Neutrophil (primary cell): ENCODE data around the gene NDUFA11.

Source experiments
- H3K27ac ChIP-seq: fragments of 200-600 bp; sonication (generic); 2 replicates; pipeline ENCODE4 v1.5.1; 2016; ENCODE audit warnings: mild to moderate bottlenecking, moderate library complexity
- H3K27me3 ChIP-seq: fragments of 200-600 bp; sonication (generic); 2 replicates; pipeline ENCODE4 v1.6.0; 2016; ENCODE audit warnings: mild to moderate bottlenecking
- H3K36me3 ChIP-seq: fragments of 200-600 bp; sonication (generic); 2 replicates; pipeline ENCODE4 v1.5.1; 2017
- H3K4me1 ChIP-seq, 2 experiments: fragments of 200-600 bp in 1 of 2; sonication (generic) in 1 of 2; 1 replicate in 1 of 2; 2 replicates in 1 of 2; pipeline versions ENCODE4 v1.5.1 to v1.6.1; 2013 to 2016; ENCODE audit warnings: low read depth in 1 of 2, low read length in 1 of 2, mild to moderate bottlenecking in 1 of 2, moderate library complexity in 1 of 2; ENCODE audit not compliant: control insufficient read depth in 1 of 2, insufficient read depth in 1 of 2
- H3K4me3 ChIP-seq, 2 experiments: fragments of 200-600 bp in 1 of 2; sonication (generic) in 1 of 2; 1 replicate in 1 of 2; 2 replicates in 1 of 2; pipeline ENCODE4 v1.5.1; 2013 to 2016; ENCODE audit warnings: low read depth in 1 of 2, low read length in 1 of 2, mild to moderate bottlenecking in 1 of 2, moderate library complexity in 1 of 2
- H3K9me3 ChIP-seq: fragments of 200-600 bp; sonication (generic); 2 replicates; pipeline ENCODE4 v1.5.1; 2016
- CTCF ChIP-seq: fragments of 200-600 bp; sonication (generic); IDR thresholded peaks from 2 replicates; pipeline ENCODE4 v1.5.1; 2016; ENCODE audit warnings: antibody characterized with exemption

Gene NDUFA11

GRCh38 chr19:5905114-5905778 lies 1.7 kb upstream of the NDUFA11 start:
- Histone ChIP-seq H3K4me3 (peak overlapping the region; percentile 83 to 98), H3K36me3 (peaks cover 18% of the 10 kb centered on the region), H3K27ac (peak overlapping the region; percentile 90), H3K4me1 (peaks cover 27 to 37% of the 10 kb centered on the region in 2 experiments), H3K27me3 (no peaks in the 10 kb centered on the region), H3K9me3 (no peaks in the 10 kb centered on the region)
- TF ChIP-seq CTCF = no peak

GRCh38 chr19:5904352-5905113 lies 943 bp upstream of the NDUFA11 start, which contains the start of gene VMAC:
Gene VMAC, plus strand, starts transcription at chr19:5904872. Its CDS starts 19 bp downstream, at chr19:5904891.
- no peaks in the 10 kb centered on the region for H3K9me3 ChIP-seq
- no peaks in the 10 kb centered on the region for H3K27me3 ChIP-seq
- H3K4me3 ChIP-seq = peak within 1 kb of the TSS; percentile 83 to 98
- H3K4me1 ChIP-seq = peaks cover 27 to 37% of the 10 kb centered on the region in 2 experiments
- H3K36me3 ChIP-seq = peaks cover 12% of the 10 kb centered on the region
- H3K27ac ChIP-seq = peak within 1 kb of the TSS; percentile 90
- TF ChIP-seq CTCF = no peak

- peaks cover 3% of the 10 kb centered on the region for H3K36me3 ChIP-seq
- TF ChIP-seq CTCF = no peak
- H3K4me3 ChIP-seq = peak overlapping the region; percentile 83 to 98
- no peaks in the 10 kb centered on the region for H3K27me3 ChIP-seq
- peak overlapping the region; percentile 90 for H3K27ac ChIP-seq
- H3K9me3 ChIP-seq = no peaks in the 10 kb centered on the region
- H3K4me1 ChIP-seq = peaks cover 21 to 28% of the 10 kb centered on the region in 2 experiments
These were observed 450 bp downstream of the NDUFA11 start for GRCh38 chr19:5903056-5903623.

- Histone ChIP-seq H3K36me3 (peaks cover 14% of the 10 kb centered on the region), H3K4me1 (peaks cover 21% of the 10 kb centered on the region in 2 experiments), H3K27me3 (no peaks in the 10 kb centered on the region), H3K9me3 (no peaks in the 10 kb centered on the region), H3K4me3 (no peak overlapping the region), H3K27ac (no peak overlapping the region)
- TF ChIP-seq CTCF = no peak
These were observed 2.6 kb downstream of the NDUFA11 start for GRCh38 chr19:5900976-5901375.

- H3K9me3 ChIP-seq = no peaks in the 10 kb centered on the region
- H3K4me1 ChIP-seq = peaks cover 10 to 11% of the 10 kb centered on the region in 2 experiments
- TF ChIP-seq CTCF = no peak
- H3K4me3 ChIP-seq = no peak overlapping the region
- H3K27me3 ChIP-seq = no peaks in the 10 kb centered on the region
- no peak overlapping the region for H3K27ac ChIP-seq
- peaks cover 25% of the 10 kb centered on the region for H3K36me3 ChIP-seq
These were observed 3.7 kb downstream of the NDUFA11 start for GRCh38 chr19:5899728-5900526.
